Measurements from ENCODE around the gene RBP2.

DNA sequence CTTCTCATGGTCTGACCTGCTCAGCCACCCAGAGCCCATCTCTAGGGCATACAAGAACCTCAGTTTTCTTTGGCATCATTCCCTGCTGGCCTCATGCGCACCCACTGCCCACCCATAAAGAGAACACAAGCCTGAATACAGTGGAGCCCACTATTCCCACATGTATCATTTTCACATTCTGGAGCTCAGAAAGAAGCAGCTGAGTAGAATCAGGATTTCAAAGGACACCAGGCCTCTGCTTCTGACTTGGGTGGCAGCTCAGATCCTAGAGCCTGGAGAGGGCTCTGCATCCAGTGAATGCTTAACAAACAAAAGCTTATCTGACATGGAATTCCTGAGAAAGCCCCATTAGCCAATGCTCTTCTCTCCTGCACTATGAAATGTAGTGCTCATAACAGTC is 34.7 kb downstream of the RBP2 start:
- no peak for TF ChIP-seq CTCF (IDR thresholded peaks at IDR 0.05 in 4 of 5, conservative IDR thresholded peaks at IDR 0.05 in 1 of 5)
- no peak for TF ChIP-seq POLR2A (IDR thresholded peaks at IDR 0.05)

Measured in gastrocnemius medialis (tissue), 4 donors.